ENCODE results near the gene SYT3.

The SYT3 gene

GRCh38 chr19:50668879-50669278 lies 29.2 kb upstream of the SYT3 start:
- no peak overlapping the region for H3K27ac ChIP-seq
- H3K4me3 ChIP-seq (ENCODE audit: low read depth, low read length): no peak overlapping the region
- no peak for DNase-seq
- H3K27me3 ChIP-seq (ENCODE audit: insufficient read depth, low read depth, severe bottlenecking): no peaks in the 10 kb centered on the region
- no peaks in the 10 kb centered on the region for H3K9me3 ChIP-seq (ENCODE audit: severe bottlenecking)
- TF ChIP-seq CTCF (IDR thresholded peaks at IDR 0.05; ENCODE audit: low read depth, low read length): no peak
- peaks cover 22% of the 10 kb centered on the region for H3K36me3 ChIP-seq

GRCh38 chr19:50668416-50668815 lies 28.7 kb upstream of the SYT3 start:
- DNase-seq: no peak
- H3K9me3 ChIP-seq (ENCODE audit: severe bottlenecking): no peaks in the 10 kb centered on the region
- H3K4me3 ChIP-seq (ENCODE audit: low read depth, low read length): no peak overlapping the region
- no peaks in the 10 kb centered on the region for H3K27me3 ChIP-seq (ENCODE audit: insufficient read depth, low read depth, severe bottlenecking)
- no peak overlapping the region for H3K27ac ChIP-seq
- no peak for TF ChIP-seq CTCF (IDR thresholded peaks at IDR 0.05; ENCODE audit: low read depth, low read length)
- H3K36me3 ChIP-seq: peaks cover 22% of the 10 kb centered on the region

- no peak overlapping the region for H3K4me3 ChIP-seq (ENCODE audit: low read depth, low read length)
- TF ChIP-seq CTCF (IDR thresholded peaks at IDR 0.05; ENCODE audit: low read depth, low read length): no peak
- no peaks in the 10 kb centered on the region for H3K9me3 ChIP-seq (ENCODE audit: severe bottlenecking)
- H3K27me3 ChIP-seq (ENCODE audit: insufficient read depth, low read depth, severe bottlenecking): no peaks in the 10 kb centered on the region
- DNase-seq: no peak
- no peak overlapping the region for H3K27ac ChIP-seq
- peaks cover 22% of the 10 kb centered on the region for H3K36me3 ChIP-seq
These were observed 28.1 kb upstream of the SYT3 start for GRCh38 chr19:50667759-50668231.

- Histone ChIP-seq H3K27me3 (ENCODE audit: insufficient read depth, low read depth, severe bottlenecking) (no peaks in the 10 kb centered on the region), H3K4me3 (ENCODE audit: low read depth, low read length) (no peak overlapping the region), H3K9me3 (ENCODE audit: severe bottlenecking) (no peaks in the 10 kb centered on the region), H3K27ac (no peak overlapping the region), H3K36me3 (peaks cover 22% of the 10 kb centered on the region)
- no peak for DNase-seq
- TF ChIP-seq CTCF (IDR thresholded peaks at IDR 0.05; ENCODE audit: low read depth, low read length): no peak
These were observed 27.6 kb upstream of the SYT3 start for GRCh38 chr19:50667177-50667758.

GRCh38 chr19:50666346-50667176 lies 26.9 kb upstream of the SYT3 start:
- Histone ChIP-seq H3K4me3 (ENCODE audit: low read depth, low read length) (no peak overlapping the region), H3K27me3 (ENCODE audit: insufficient read depth, low read depth, severe bottlenecking) (no peaks in the 10 kb centered on the region), H3K9me3 (ENCODE audit: severe bottlenecking) (no peaks in the 10 kb centered on the region), H3K36me3 (peaks cover 18% of the 10 kb centered on the region), H3K27ac (no peak overlapping the region)
- DNase-seq: no peak
- TF ChIP-seq CTCF (IDR thresholded peaks at IDR 0.05; ENCODE audit: low read depth, low read length): no peak

Data from WERI-Rb-1 (cell line).